K562 (cell line): ENCODE data around the gene SERINC5. TPM values are rescaled to one million over a fixed set of nuclear protein-coding genes. Genes with fewer than 3 reads are reported as not detected.
A peak's percentile ranks its signal among the peaks of the same experiment; 100 is the strongest.
"Not testable (repeated sequence)": the region's sequence is repeated elsewhere in the genome, so short reads cannot be mapped to it uniquely, and the experiment has no call there.

ENCODE experiments used
- ARID2 ChIP-seq: fragments of 450-650 bp; IDR thresholded peaks from 2 replicates; pipeline ENCODE4 v1.6.1; 2017; ENCODE audit warnings: antibody characterized with exemption, mild to moderate bottlenecking
- CTCF ChIP-seq, 3 experiments: IDR thresholded peaks in 2 of 3; conservative IDR thresholded peaks in 1 of 3; 2 replicates each; pipeline ENCODE4 v1.5.1; 2011 to 2012; ENCODE audit warnings: low read length in 3 of 3, mild to moderate bottlenecking in 3 of 3, control low read depth in 2 of 3, improper control_type of control experiment in 1 of 3, inconsistent platforms in 1 of 3, low read depth in 1 of 3, mixed read lengths in 1 of 3, moderate library complexity in 1 of 3; ENCODE audit not compliant: insufficient read depth in 2 of 3
- RAD21 ChIP-seq, 2 experiments: fragments of 250-450 bp in 1 of 2; fragments of 450-650 bp in 1 of 2; sonication (Bioruptor Pico) in 1 of 2; formaldehyde crosslinking in 1 of 2; IDR thresholded peaks in 1 of 2; conservative IDR thresholded peaks in 1 of 2; 2 replicates each; pipeline versions ENCODE4 v1.4.0 to v1.8.0; 2020 to 2022; ENCODE audit warnings: mild to moderate bottlenecking in 2 of 2, moderate library complexity in 1 of 2
- REST ChIP-seq, 2 experiments: fragments of 450-650 bp; formaldehyde crosslinking in 1 of 2; IDR thresholded peaks; 2 replicates each; pipeline versions ENCODE4 v1.4.0 to v1.6.1; 2014 to 2020; ENCODE audit warnings: mild to moderate bottlenecking in 2 of 2, borderline replicate concordance in 1 of 2, low read depth in 1 of 2
- SMC3 ChIP-seq: conservative IDR thresholded peaks from 2 replicates; pipeline ENCODE4 v1.6.1; 2011; ENCODE audit warnings: low read depth, low read length, improper control_type of control experiment; ENCODE audit not compliant: insufficient read depth
- ZBTB40 ChIP-seq, 2 experiments: fragments of 450-650 bp in 1 of 2; sonication (generic) in 1 of 2; formaldehyde crosslinking in 1 of 2; IDR thresholded peaks; 2 replicates each; pipeline versions ENCODE4 v1.7.1 to v1.9.0; 2016 to 2022; ENCODE audit warnings: inconsistent platforms in 1 of 2, mild to moderate bottlenecking in 1 of 2, missing genetic modification reagents in 1 of 2
- polyA plus RNA-seq, 8 experiments: library from polyadenylated mRNA; depleted of rRNA in 4 of 8; stranded (reverse) in 5 of 8; unstranded in 3 of 8; fragments of >200 nt; fragmentation: Nextera tagmentation in 2 of 8; fragmentation: Illumina TruSeq in 1 of 8; extraction: Ambion mirVana in 2 of 8; extraction: Trizol in 1 of 8; gene quantifications; 2 replicates each; pipeline versions ENCODE4 v1.2.1 to v1.2.3, GENCODE V29; 2011 to 2014; ENCODE audit warnings: inconsistent platforms in 1 of 8, missing spikeins in 1 of 8
- total RNA-seq, 7 experiments: library from RNA; depleted of rRNA in 6 of 7; stranded (reverse); fragments of >200 nt in 6 of 7; fragmentation: Illumina TruSeq in 2 of 7; extraction: Trizol in 2 of 7; gene quantifications; 2 replicates each; pipeline versions ENCODE4 v1.2.1 to v1.2.3, GENCODE V29; 2011 to 2021; ENCODE audit warnings: low replicate concordance in 1 of 7

Gene SERINC5
- total and polyA plus RNA-seq, 9 of the 15 experiments (the other 6 are each of a cell fraction or from before 2014, with no cell fraction given), result 1.4 to 7.9 (median 3.7) TPM

- 0 out of 2 replicates have a peak, but pooled peaks have one; percentile 18 for TF ChIP-seq ZBTB40 (IDR thresholded peaks at IDR 0.05)
- not testable (repeated sequence) for TF ChIP-seq ZBTB40 (CRISPR knock-in tag; IDR thresholded peaks at IDR 0.05); REST (CRISPR knock-in tag; IDR thresholded peaks at IDR 0.05; ENCODE audit: low read depth)
- TF ChIP-seq REST (IDR thresholded peaks at IDR 0.05; ENCODE audit: borderline replicate concordance), result peak; percentile 89
- peak; percentile 52 to 79 (median 65); a peak in 5 of 6 replicates for TF ChIP-seq CTCF (IDR thresholded peaks at IDR 0.05 in 2 of 3, conservative IDR thresholded peaks at IDR 0.05 in 1 of 3; ENCODE audit: insufficient read depth in 2 of 3, low read depth in 1 of 3, low read length in 3 of 3)
- peak; percentile 94 to 95 for TF ChIP-seq RAD21 (CRISPR knock-in tag; conservative IDR thresholded peaks at IDR 0.05 in 1 of 2, IDR thresholded peaks at IDR 0.05 in 1 of 2)
- TF ChIP-seq SMC3, result peak; percentile 69
- peak; percentile 77; the same call in 1 of the 2 replicates for TF ChIP-seq ARID2
Observed at GRCh38 chr5:80091792-80092192, 164.1 kb downstream of the SERINC5 start (continued).
